ENCODE results near the gene CELA2A. TPM values are rescaled to one million over a fixed set of nuclear protein-coding genes. Genes with fewer than 3 reads are reported as not detected.

Gene CELA2A
- total RNA-seq, 1 experiment from 2014 or later, result not detected

DNA sequence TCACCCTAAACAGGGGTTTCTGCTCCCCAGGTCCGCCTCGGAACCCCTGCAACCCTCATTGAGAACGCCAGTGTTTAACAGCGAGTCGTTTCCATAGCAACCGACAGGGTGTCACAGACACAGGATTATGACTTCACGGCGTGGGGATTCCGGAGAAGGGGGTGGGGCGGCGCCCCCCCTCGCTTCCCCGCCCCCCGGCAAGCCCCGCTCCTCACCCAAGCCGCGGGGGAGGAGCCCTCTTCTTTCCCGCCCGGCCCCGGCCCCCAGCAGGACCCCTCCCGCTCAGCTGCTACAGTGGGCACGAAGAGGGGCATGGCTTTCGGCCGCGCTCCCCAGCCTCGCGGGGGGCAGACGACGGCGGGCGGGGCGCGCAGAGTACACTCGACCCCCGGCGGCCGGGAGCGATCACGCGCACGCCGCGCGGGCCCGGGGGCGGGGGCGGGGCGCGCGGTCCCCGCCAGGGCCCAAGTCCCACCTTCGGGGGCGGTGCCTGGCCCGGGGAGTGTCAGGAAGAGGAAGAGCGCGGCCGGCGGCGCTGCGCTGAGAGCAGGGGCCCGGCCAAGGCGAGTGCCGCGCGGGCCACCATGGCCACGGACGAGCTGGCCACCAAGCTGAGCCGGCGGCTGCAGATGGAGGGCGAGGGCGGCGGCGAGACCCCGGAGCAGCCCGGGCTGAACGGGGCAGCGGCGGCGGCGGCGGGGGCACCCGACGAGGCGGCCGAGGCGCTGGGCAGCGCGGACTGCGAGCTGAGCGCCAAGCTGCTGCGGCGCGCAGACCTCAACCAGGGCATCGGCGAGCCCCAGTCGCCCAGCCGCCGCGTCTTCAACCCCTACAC is 46.9 kb upstream of the CELA2A start, which contains the start of gene EFHD2:
EFHD2 (plus strand) TSS at position 501 of the 835 bp plus-strand sequence; CDS start at position 585, 84 bp downstream.
- Histone ChIP-seq H3K36me3 (ENCODE audit: control insufficient read depth, insufficient read depth, low read length) (no peaks in the 10 kb centered on the region; the same call in 1 of the 2 replicates), H3K4me3 (ENCODE audit: low read depth, low read length) (peak within 1 kb of the TSS; percentile 68), H3K27me3 (replicated peaks; ENCODE audit: control insufficient read depth, insufficient read depth, low read length) (no peaks in the 10 kb centered on the region), H3K9me3 (no peaks in the 10 kb centered on the region), H3K4me1 (peaks cover 12% of the 10 kb centered on the region; the same call in 1 of the 2 replicates)
- DNase-seq, result peak; percentile 72 to 84
- peak within 1 kb of the TSS; percentile 90 for H3K27ac Mint-ChIP-seq (ENCODE audit: unreplicated experiment)
- POLR2A ChIA-PET, result no interaction called here
- no peaks in the 10 kb centered on the region for H3K9me3 Mint-ChIP-seq (ENCODE audit: unreplicated experiment)
- BruUV-seq (replicated peaks), result no TSS peak
- TF ChIP-seq, protein P1, sequence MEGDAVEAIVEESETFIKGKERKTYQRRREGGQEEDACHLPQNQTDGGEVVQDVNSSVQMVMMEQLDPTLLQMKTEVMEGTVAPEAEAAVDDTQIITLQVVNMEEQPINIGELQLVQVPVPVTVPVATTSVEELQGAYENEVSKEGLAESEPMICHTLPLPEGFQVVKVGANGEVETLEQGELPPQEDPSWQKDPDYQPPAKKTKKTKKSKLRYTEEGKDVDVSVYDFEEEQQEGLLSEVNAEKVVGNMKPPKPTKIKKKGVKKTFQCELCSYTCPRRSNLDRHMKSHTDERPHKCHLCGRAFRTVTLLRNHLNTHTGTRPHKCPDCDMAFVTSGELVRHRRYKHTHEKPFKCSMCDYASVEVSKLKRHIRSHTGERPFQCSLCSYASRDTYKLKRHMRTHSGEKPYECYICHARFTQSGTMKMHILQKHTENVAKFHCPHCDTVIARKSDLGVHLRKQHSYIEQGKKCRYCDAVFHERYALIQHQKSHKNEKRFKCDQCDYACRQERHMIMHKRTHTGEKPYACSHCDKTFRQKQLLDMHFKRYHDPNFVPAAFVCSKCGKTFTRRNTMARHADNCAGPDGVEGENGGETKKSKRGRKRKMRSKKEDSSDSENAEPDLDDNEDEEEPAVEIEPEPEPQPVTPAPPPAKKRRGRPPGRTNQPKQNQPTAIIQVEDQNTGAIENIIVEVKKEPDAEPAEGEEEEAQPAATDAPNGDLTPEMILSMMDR (IDR thresholded peaks at IDR 0.05; ENCODE audit: insufficient read depth in 1 of 2, low read depth in 1 of 2, low read length in 1 of 2, severe bottlenecking in 1 of 2, unreplicated experiment in 1 of 2), result no peak
- peak within 1 kb of the TSS; percentile 84 for H3K4me3 Mint-ChIP-seq (ENCODE audit: unreplicated experiment)
- no peaks in the 10 kb centered on the region for H3K27me3 Mint-ChIP-seq (ENCODE audit: insufficient read depth, unreplicated experiment)
- CTCF ChIA-PET, result interaction anchor here (0.5 kb wide), 1 partner anchor 100 kb away, joined by 3 read pairs; no protein-coding TSS in a partner anchor
- peaks cover 7% of the 10 kb centered on the region for H3K4me1 Mint-ChIP-seq (ENCODE audit: low read depth, unreplicated experiment)
- no peaks in the 10 kb centered on the region for H3K36me3 Mint-ChIP-seq (ENCODE audit: insufficient read depth, unreplicated experiment)
- intact Hi-C loops (cut with micrococcal nuclease; ENCODE audit: unreplicated experiment), result loop anchor here (5.0 kb wide), 1 partner anchor 87 kb away; no protein-coding TSS in a partner anchor

- H3K36me3 Mint-ChIP-seq (ENCODE audit: insufficient read depth, unreplicated experiment), result no peaks in the 10 kb centered on the region
- ChIA-PET POLR2A (no interaction called here), CTCF (interaction anchor here (0.5 kb wide), 1 partner anchor 101 kb away, joined by 3 read pairs; no protein-coding TSS in a partner anchor)
- TF ChIP-seq, protein P1 (IDR thresholded peaks at IDR 0.05; ENCODE audit: insufficient read depth in 1 of 2, low read depth in 1 of 2, low read length in 1 of 2, severe bottlenecking in 1 of 2, unreplicated experiment in 1 of 2), result no peak
- peaks cover 12% of the 10 kb centered on the region; the same call in 1 of the 2 replicates for H3K4me1 ChIP-seq
- peak overlapping the region; percentile 84 for H3K4me3 Mint-ChIP-seq (ENCODE audit: unreplicated experiment)
- H3K4me1 Mint-ChIP-seq (ENCODE audit: low read depth, unreplicated experiment), result peaks cover 7% of the 10 kb centered on the region
- intact Hi-C loops (cut with micrococcal nuclease; ENCODE audit: unreplicated experiment), result loop anchor here (5.0 kb wide), 1 partner anchor 88 kb away; no protein-coding TSS in a partner anchor
- no peak for DNase-seq
- peak overlapping the region; percentile 49 for H3K27ac Mint-ChIP-seq (ENCODE audit: unreplicated experiment)
- no peaks in the 10 kb centered on the region for H3K9me3 ChIP-seq
- no TSS peak for BruUV-seq (replicated peaks)
- H3K9me3 Mint-ChIP-seq (ENCODE audit: unreplicated experiment), result no peaks in the 10 kb centered on the region
- H3K4me3 ChIP-seq (ENCODE audit: low read depth, low read length), result peak overlapping the region; percentile 68
- H3K27me3 Mint-ChIP-seq (ENCODE audit: insufficient read depth, unreplicated experiment), result no peaks in the 10 kb centered on the region
- H3K27me3 ChIP-seq (replicated peaks; ENCODE audit: control insufficient read depth, insufficient read depth, low read length), result no peaks in the 10 kb centered on the region
- no peaks in the 10 kb centered on the region; the same call in 1 of the 2 replicates for H3K36me3 ChIP-seq (ENCODE audit: control insufficient read depth, insufficient read depth, low read length)
Measured at GRCh38 chr1:15410223-15410883, 46.2 kb upstream of the CELA2A start.

- H3K4me1 Mint-ChIP-seq (ENCODE audit: low read depth, unreplicated experiment), result peaks cover 7% of the 10 kb centered on the region
- peak overlapping the region; percentile 84 for H3K4me3 Mint-ChIP-seq (ENCODE audit: unreplicated experiment)
- no peaks in the 10 kb centered on the region for H3K27me3 Mint-ChIP-seq (ENCODE audit: insufficient read depth, unreplicated experiment)
- no TSS peak for BruUV-seq (replicated peaks)
- H3K27me3 ChIP-seq (replicated peaks; ENCODE audit: control insufficient read depth, insufficient read depth, low read length), result no peaks in the 10 kb centered on the region
- no peaks in the 10 kb centered on the region for H3K9me3 ChIP-seq
- no peaks in the 10 kb centered on the region; the same call in 1 of the 2 replicates for H3K36me3 ChIP-seq (ENCODE audit: control insufficient read depth, insufficient read depth, low read length)
- H3K4me3 ChIP-seq (ENCODE audit: low read depth, low read length), result peak overlapping the region; percentile 68
- ChIA-PET POLR2A (no interaction called here), CTCF (no interaction called here)
- peaks cover 12% of the 10 kb centered on the region; the same call in 1 of the 2 replicates for H3K4me1 ChIP-seq
- H3K36me3 Mint-ChIP-seq (ENCODE audit: insufficient read depth, unreplicated experiment), result no peaks in the 10 kb centered on the region
- TF ChIP-seq, protein P1 (IDR thresholded peaks at IDR 0.05; ENCODE audit: insufficient read depth in 1 of 2, low read depth in 1 of 2, low read length in 1 of 2, severe bottlenecking in 1 of 2, unreplicated experiment in 1 of 2), result no peak
- H3K27ac Mint-ChIP-seq (ENCODE audit: unreplicated experiment), result peak overlapping the region; percentile 49
- no peak for DNase-seq
- intact Hi-C loops (cut with micrococcal nuclease; ENCODE audit: unreplicated experiment), result loop anchor here (5.0 kb wide), 1 partner anchor 89 kb away; no protein-coding TSS in a partner anchor
- no peaks in the 10 kb centered on the region for H3K9me3 Mint-ChIP-seq (ENCODE audit: unreplicated experiment)
Measured at GRCh38 chr1:15410884-15411245, 45.7 kb upstream of the CELA2A start.
